SU-DHL-6 (cell line): ENCODE results near the gene IL36A.

Experiments used
- H2AFZ ChIP-seq: fragments of 200-600 bp; sonication (generic); 2 replicates; pipeline ENCODE4 v1.6.1; 2014; ENCODE audit warnings: low read depth, mild to moderate bottlenecking, moderate library complexity, mixed read lengths, antibody characterized with exemption, low read length; ENCODE audit not compliant: severe bottlenecking
- H3F3A ChIP-seq: fragments of 200-600 bp; shearing (Covaris generic); 2 replicates; pipeline ENCODE4 v1.6.0; 2016; ENCODE audit warnings: antibody characterized with exemption, mild to moderate bottlenecking; ENCODE audit not compliant: insufficient read depth
- H3K27ac ChIP-seq: fragments of 200-600 bp; sonication (generic); 2 replicates; pipeline ENCODE4 v1.5.1; 2016; ENCODE audit warnings: low read depth, mild to moderate bottlenecking, low read length, moderate library complexity, mixed read lengths
- H3K27me3 ChIP-seq: fragments of 200-600 bp; sonication (generic), shearing (Covaris generic); 2 replicates; pipeline ENCODE4 v1.6.0; 2014; ENCODE audit warnings: mild to moderate bottlenecking, low read length
- H3K36me3 ChIP-seq: fragments of 200-600 bp; sonication (generic); 2 replicates; pipeline ENCODE4 v1.6.1; 2014; ENCODE audit warnings: mild to moderate bottlenecking, low read length, mixed read lengths
- H3K4me2 ChIP-seq: fragments of 300-600, 200-600 bp; shearing (Covaris generic), sonication (generic); 2 replicates; pipeline ENCODE4 v1.6.0; 2014; ENCODE audit warnings: low read length, low read depth, mild to moderate bottlenecking; ENCODE audit not compliant: poor library complexity, severe bottlenecking
- H3K4me3 ChIP-seq: fragments of 200-600 bp; sonication (generic); 2 replicates; pipeline ENCODE4 v1.5.1; 2014; ENCODE audit warnings: antibody characterized with exemption, low read length, mild to moderate bottlenecking, mixed read lengths; ENCODE audit not compliant: insufficient read depth, poor library complexity, severe bottlenecking
- H3K79me2 ChIP-seq: fragments of 200-600 bp; sonication (generic); 2 replicates; pipeline ENCODE4 v1.6.1; 2014; ENCODE audit warnings: mild to moderate bottlenecking, low read length, moderate library complexity; ENCODE audit not compliant: insufficient read depth
- H3K9ac ChIP-seq: fragments of 200-600 bp; sonication (generic); 2 replicates; pipeline ENCODE4 v1.7.0; 2014; ENCODE audit warnings: mild to moderate bottlenecking, low read length
- H3K9me2 ChIP-seq: fragments of 200-600 bp; sonication (generic); replicated peaks from 2 replicates; pipeline ENCODE4 v1.6.1; 2014; ENCODE audit warnings: low read length; ENCODE audit not compliant: insufficient read depth
- H3K9me3 ChIP-seq: fragments of 200-600 bp; sonication (generic); 2 replicates; pipeline ENCODE4 v1.6.1; 2014; ENCODE audit warnings: low read length, mixed read lengths; ENCODE audit not compliant: insufficient read depth
- H4K20me1 ChIP-seq: fragments of 200-600 bp; sonication (generic); 2 replicates; pipeline ENCODE4 v1.6.1; 2014; ENCODE audit warnings: low read depth, mild to moderate bottlenecking, antibody characterized with exemption, low read length, moderate library complexity, mixed read lengths
- CTCF ChIP-seq: fragments of 200-600 bp; sonication (generic); IDR thresholded peaks from one replicate; pipeline ENCODE4 v1.5.1; 2017; ENCODE audit warnings: antibody characterized with exemption, mild to moderate bottlenecking, low read length, moderate library complexity; ENCODE audit not compliant: insufficient read depth, poor library complexity, severe bottlenecking
- EZH2phosphoT487 ChIP-seq: fragments of 200-600 bp; sonication (generic), shearing (Covaris generic); conservative IDR thresholded peaks from 2 replicates; pipeline ENCODE4 v1.6.1; 2018; ENCODE audit warnings: mild to moderate bottlenecking, antibody characterized with exemption, low read length, moderate library complexity, mixed read lengths

Gene IL36A

GRCh38 chr2:113050921-113051895 lies 45.9 kb downstream of the IL36A start:
- H4K20me1 ChIP-seq, result no peaks in the 10 kb centered on the region
- no peaks in the 10 kb centered on the region for H3K79me2 ChIP-seq
- no peaks in the 10 kb centered on the region for H3K36me3 ChIP-seq
- no peak overlapping the region for H3K4me2 ChIP-seq
- H3K27me3 ChIP-seq, result no peaks in the 10 kb centered on the region
- H3K9me2 ChIP-seq, result no peaks in the 10 kb centered on the region
- H3K4me3 ChIP-seq, result no peak overlapping the region
- no peaks in the 10 kb centered on the region for H3F3A ChIP-seq
- H2AFZ ChIP-seq, result no peak overlapping the region
- no peak overlapping the region for H3K27ac ChIP-seq
- TF ChIP-seq EZH2phosphoT487 (no peak), CTCF (no peak)
- no peak overlapping the region for H3K9ac ChIP-seq
- peaks cover 10% of the 10 kb centered on the region; the same call in 1 of the 2 replicates for H3K9me3 ChIP-seq

- H2AFZ ChIP-seq, result no peak within 1 kb of the TSS
- no peaks in the 10 kb centered on the region for H4K20me1 ChIP-seq
- H3K4me3 ChIP-seq, result no peak within 1 kb of the TSS
- no peak within 1 kb of the TSS for H3K9ac ChIP-seq
- H3K27ac ChIP-seq, result no peak within 1 kb of the TSS
- no peaks in the 10 kb centered on the region for H3K79me2 ChIP-seq
- no peaks in the 10 kb centered on the region for H3K27me3 ChIP-seq
- H3F3A ChIP-seq, result no peaks in the 10 kb centered on the region
- H3K4me2 ChIP-seq, result no peak within 1 kb of the TSS
- H3K9me3 ChIP-seq, result peaks cover 10% of the 10 kb centered on the region; the same call in 1 of the 2 replicates
- no peak for TF ChIP-seq CTCF
- TF ChIP-seq EZH2phosphoT487, result no peak
- no peaks in the 10 kb centered on the region for H3K36me3 ChIP-seq
- H3K9me2 ChIP-seq, result no peaks in the 10 kb centered on the region
These were observed 47.2 kb downstream of the IL36A start, which contains the start of gene IL36B for GRCh38 chr2:113052396-113052917. Gene IL36B (minus strand): TSS chr2:113052867.

GRCh38 chr2:113053666-113054065 lies 48.4 kb downstream of the IL36A start:
- Histone ChIP-seq H3K79me2 (no peaks in the 10 kb centered on the region), H3K4me2 (no peak overlapping the region), H4K20me1 (no peaks in the 10 kb centered on the region), H3K4me3 (no peak overlapping the region), H3K36me3 (no peaks in the 10 kb centered on the region), H3K9me3 (peaks cover 10% of the 10 kb centered on the region; the same call in 1 of the 2 replicates), H3K27me3 (no peaks in the 10 kb centered on the region), H3F3A (no peaks in the 10 kb centered on the region), H3K27ac (no peak overlapping the region), H2AFZ (no peak overlapping the region), H3K9me2 (no peaks in the 10 kb centered on the region), H3K9ac (no peak overlapping the region)
- TF ChIP-seq EZH2phosphoT487 (no peak), CTCF (no peak)
